Mucosa of gallbladder (tissue), 1 donor: ENCODE data around the gene CREB3L2. TPM values are rescaled to one million over a fixed set of nuclear protein-coding genes. Genes with fewer than 3 reads are reported as not detected.

Experiments used
- DNase-seq: peaks from one replicate; pipeline ENCODE4 v3.0.0-alpha.2; 2020; ENCODE audit warnings: low spot score
- total RNA-seq: library from RNA; stranded (reverse); gene quantifications from one replicate; pipeline ENCODE4 v1.2.1, GENCODE V29; 2021
- donor health status: DM: no; HTN: no; CAD: no.

The CREB3L2 gene
- total RNA-seq, 1 donor from 2014 or later: 80.3 TPM

DNA sequence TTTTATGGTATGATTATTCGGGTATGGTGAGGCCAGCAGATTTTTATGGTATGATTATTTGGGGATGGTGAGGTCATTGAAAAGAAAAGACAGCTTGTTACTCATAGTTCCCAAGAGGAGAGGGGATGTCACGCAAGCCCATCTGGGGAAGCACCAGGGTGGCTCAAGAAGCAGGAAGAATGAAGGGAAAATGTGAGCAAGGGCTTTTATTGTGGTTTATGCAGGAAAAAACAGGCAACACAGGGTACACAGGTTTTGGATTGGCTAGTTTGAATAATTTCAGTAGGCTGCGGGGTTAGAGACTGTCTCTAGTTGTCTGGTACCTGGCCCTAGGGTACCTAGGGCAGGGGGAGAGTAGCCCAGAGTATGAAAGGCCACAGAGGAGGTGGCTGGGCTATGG is 128.4 kb downstream of the CREB3L2 start:
- no peak for DNase-seq

DNA sequence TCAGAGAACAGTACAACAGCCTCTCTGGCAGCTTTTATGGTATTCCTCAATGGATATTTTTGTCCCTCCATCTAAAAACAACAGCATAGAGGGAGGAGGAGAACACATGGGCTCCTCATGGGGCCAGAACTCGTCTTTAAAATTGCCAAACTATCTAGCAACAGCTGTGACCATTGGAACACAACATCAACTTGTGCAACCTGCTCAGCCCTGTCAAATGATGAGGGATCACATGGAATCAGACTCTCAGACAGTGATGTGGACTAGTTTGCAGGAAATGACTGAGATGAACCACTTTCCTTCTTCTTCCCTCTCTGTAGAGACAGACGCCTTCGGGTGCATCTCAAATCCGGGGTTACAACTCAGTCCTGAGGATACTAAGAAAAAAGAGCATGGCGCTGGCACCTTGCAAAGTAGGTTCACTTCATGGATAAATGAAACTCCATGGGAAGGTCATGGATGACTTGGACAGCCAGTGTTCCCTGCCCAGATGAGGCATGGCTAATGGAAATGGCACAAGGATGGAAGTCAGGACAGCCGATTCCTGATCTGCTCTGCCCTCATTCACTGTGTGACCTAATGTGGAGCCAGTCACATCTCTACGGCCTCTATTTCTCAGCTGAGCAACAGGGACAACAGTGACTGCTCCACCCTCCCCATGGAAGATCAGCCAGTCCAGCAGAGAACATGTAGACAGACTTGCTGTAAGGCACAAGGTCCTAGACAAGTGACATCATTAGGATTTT is 130.5 kb downstream of the CREB3L2 start:
- DNase-seq: no peak

DNA sequence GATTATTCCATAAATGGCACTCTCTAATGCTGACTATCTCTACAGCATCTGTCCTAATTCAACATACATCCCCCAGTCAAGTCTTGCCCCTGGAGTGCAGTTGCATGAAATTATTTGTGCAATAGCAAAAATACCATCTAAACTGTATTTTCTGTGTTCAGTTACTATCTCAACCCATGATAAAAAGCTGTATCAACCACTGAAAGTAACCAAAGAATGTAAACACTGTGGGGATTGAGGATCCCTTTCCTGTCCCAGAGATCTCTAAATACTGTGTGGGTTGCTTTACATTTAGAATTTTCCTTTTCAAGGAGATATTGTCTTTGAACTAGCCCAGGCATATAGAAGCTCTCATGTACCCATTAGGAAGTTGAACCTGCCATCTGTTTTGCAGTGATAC is 131.2 kb downstream of the CREB3L2 start:
- DNase-seq: no peak

DNA sequence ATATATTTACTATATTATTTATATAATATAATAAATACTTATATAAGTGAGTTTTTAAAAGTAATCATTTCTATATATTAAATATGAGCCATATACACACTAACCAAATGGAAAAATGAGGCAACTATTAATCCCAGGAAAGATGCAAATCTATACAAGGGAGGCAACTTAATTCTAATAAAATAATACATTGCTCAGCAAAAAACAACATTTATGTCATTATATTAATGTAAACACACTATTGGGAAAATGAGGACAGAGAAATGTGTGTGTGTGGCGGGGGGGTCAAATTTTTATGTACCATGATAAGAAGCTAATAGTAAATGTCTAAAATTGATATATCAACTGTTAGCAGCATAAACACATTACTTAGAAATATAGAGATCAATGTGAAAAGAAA is 131.8 kb downstream of the CREB3L2 start:
- DNase-seq: no peak

DNA sequence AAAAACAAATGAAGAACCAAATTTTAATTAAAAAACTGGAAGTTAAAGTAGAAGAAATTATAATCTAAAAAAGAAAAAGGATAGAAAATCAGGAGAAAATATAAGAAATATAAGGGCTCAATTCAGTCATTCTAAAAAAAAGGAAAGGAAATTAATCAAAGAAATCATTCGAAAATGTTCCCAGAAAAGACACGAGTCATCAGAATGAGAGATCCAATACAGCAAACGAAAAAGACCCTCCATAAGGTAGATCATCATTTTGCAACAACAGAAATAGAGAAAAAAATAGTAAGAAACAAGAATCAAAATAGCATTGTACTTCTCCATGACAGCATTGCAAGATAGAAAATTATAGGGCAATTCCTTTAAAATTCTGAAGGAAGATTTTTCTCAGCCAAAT is 132.6 kb downstream of the CREB3L2 start:
- no peak for DNase-seq

DNA sequence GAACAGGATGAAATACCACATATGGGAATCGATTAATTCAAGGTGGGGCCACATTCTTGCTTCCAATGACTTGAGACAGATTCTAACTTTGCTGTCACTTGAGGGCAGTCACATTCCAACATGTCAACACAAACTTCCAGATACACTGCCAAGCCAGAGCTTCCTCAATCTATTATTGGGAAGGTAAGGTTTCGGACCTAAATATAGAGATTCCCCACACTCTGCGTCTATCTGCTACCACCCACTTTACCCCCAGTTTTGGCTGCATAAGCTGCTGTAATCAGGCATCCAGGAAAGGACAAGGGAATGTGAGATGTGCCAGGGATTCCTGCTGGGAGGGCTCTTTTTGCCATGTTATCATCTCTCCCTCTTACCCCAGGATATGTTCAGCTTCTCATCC is 134.6 kb downstream of the CREB3L2 start:
- DNase-seq: no peak

DNA sequence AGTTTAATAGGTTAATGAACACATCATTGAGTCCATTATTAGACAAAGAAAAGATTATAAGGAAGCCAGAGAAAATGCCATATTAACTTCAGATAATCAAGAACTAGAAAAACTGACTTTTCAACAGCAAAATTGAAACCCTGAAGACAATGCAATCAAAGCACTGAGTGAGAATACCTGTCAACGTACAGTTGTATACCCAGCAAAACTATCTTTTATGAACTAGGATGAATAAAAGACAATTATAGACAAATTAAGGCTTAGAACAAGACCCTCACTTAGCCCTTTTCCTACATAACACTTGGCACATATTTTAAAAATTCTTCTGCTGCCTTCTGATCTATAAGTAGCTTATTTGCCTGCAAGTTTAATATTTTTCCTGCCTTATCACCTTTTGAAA is 136.1 kb downstream of the CREB3L2 start:
- DNase-seq: no peak

DNA sequence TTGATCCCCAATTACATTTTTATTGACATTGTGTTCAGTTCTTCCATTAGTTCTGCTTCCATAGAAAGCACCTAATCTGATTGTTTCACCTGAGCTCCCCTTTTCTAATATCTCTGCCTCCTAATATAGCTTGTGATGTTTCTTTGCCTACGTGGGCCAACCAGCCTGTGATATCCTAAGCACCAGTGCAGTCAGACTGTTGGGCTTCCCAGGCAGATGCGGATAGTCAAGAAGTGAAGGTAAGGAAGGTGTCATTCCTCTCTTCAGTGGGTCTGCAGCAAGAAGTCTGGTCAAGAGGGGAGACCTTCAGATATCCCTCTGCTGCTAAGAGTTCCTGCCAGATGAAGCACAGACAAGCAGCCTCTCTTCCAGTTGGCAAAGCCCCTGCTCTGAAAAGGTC is 138.9 kb downstream of the CREB3L2 start:
- no peak for DNase-seq

DNA sequence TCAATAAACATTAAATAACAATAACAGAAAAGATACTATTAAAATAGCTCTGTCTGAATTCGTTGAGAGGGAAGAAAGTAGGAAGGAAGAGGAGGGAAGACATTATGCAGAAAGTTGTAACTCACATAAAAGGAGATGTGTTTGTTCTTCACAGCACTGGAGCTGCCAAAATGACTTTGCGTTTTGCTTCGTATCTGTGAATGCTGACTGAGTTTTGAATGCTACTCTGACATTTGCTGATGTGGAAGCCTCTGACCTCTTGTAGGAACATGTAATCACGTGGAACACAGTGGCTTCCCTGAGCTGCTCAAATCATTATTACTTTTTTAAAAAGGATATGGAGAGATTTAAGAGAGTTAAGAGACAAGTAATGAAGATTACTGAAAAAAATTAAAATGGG is 139.5 kb downstream of the CREB3L2 start:
- DNase-seq: no peak

DNA sequence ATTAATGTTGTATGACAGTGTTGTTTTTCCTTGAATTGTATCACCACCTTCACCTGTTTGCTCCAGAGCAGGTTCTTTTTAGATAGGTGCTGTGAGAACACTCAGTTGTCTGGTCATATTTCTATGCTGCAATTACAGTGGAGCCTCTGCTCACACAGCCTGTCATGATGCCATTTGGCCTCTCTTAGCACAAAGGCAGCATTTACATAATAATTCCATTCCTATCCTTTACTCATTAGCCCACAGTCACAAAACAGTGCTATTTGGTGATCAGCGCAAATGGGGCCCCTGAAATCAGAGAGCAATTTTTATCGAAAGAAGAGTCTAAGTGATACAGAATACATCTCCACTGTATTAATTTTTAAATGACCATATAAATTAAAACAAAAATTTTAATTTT is 141.3 kb downstream of the CREB3L2 start:
- DNase-seq: no peak

DNA sequence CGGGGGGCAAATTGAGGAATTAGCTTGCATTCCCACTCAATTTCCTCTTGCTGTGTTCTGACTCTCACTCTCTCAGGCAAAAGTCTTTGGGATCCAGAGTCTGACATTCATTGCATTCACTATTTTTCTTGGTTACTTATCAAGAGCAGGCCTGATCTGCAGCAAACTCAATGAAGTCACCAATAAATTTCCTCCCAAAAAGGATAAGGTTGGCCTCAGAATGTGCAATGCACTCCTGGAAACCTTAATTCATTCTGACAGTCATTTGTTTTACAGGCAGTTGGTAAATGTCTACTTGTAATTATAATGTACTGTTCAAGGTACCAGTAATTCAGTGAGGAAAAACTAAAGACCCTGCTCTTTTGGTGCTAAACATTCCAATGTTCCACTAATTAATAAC is 148.8 kb downstream of the CREB3L2 start:
- no peak for DNase-seq

DNA sequence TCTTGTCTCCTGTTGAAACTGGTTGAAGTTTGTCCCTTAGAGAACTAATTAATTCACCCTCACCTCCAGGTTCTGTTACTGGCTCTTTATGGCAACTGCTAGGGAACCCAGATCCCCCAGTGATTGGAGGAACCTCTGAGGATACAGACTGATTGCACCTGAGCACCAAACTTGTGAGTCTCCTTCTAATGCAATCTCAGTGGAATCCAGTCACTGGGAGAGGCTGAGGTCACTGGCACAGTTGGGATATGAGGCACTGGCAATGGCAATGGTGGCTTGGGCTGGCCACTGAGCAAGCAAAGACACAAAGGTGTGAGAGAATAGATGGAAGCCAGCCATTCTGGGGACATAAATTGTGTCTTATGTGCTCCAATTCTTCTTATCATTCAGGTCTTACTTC is 149.8 kb downstream of the CREB3L2 start:
- no peak for DNase-seq

DNA sequence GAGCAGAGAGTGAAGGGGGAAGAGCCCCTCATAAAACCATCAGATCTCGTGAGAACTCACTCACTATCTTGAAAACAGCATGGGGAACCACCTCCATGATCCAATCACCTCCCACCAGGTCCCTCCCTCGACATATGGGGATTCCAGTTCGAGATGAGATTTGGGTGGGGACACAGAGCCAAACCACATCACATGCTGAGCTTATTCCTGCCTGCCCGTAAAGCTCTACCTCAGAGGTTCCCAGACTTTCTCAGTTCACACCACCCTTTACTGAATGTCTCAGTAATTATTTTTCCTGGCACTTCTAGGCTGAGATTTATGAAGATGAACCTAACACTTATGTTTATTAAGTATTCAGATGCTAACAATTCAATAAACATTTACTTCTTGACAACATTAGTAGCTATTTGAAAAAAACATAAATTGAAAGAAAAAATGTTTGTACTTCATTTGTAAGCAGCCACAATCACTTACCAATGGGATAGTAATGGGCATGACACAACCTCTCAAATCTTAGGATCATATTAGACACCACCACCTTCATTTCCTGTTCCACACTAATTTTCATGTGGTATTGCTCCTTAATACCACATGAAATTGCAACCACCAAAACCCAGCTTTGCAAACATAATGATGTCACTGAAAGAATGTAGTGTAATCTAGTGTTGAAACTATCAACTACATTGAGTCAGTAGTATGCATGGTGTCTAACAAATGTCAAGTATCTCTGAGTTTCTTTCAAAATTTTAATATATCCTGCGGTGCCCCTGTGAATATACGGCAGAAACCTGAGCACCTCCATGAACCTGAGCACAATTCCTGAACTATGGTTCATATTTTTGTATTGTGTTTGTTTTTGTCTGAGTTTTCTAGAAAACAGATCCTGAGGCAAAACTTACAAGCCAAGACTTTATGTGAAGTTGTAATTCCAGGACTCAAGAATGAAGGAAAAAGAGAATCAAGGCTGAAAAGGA is 150.6 kb downstream of the CREB3L2 start:
- DNase-seq: no peak

DNA sequence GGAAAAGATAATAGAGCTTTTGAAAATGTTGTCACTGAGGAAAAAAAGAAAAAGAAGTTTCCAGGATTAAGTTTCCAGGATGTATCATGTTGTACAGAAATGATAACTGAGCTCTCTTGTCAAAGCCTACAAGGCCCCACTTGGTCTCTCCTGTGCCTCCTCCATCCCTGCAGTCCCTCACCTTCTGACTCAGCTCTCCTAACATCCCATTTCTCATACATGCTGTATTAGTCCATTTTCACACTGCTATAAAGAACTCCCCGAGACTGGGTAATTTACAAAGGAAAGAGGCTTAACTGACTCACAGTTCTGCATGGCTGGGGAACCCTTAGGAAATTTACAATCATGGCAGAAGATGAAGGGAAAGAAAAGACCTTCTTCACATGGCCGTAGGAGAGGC is 151.3 kb downstream of the CREB3L2 start:
- no peak for DNase-seq

DNA sequence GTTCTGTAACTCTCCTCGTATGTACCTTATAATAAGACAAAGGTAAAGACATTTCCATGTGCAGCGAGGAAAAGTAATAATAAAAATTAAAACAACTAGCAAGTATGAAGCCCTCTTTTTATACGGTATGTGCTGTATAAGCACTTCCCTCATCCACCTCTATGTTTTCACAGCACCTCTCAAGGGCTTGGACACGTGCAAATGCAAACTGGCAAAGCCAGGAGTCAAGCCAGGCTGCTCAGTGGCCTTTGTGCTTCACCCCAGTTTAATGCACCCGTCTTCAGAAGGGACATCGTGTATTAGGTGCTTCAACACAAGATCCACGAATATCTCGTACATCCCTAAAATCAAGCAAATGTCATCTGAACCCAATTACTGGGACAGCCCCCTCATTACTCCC is 153.8 kb downstream of the CREB3L2 start:
- DNase-seq: no peak

DNA sequence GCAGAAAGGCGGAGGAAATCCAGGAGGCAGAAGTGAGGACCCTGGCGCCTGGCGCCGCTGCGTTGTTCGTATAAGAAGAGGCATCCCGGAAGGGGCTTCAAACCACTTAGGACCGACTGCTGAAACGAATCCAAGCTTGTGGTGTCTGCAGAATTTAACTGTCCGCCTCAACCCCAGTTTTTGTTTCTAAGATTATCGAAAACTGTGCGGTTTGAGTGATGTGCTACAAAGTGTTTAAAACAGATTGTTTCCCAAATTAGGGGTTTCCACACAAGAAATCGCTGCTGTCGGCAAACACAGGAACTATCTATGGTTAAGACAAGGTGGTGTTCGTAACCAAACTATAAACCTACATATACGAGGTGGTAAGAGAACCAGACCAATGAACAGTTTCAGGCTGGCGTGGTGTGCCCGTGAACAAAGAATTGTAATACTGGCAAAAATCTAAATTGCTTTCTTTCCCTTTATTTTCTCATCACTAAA is 154.3 kb downstream of the CREB3L2 start:
- DNase-seq: no peak

DNA sequence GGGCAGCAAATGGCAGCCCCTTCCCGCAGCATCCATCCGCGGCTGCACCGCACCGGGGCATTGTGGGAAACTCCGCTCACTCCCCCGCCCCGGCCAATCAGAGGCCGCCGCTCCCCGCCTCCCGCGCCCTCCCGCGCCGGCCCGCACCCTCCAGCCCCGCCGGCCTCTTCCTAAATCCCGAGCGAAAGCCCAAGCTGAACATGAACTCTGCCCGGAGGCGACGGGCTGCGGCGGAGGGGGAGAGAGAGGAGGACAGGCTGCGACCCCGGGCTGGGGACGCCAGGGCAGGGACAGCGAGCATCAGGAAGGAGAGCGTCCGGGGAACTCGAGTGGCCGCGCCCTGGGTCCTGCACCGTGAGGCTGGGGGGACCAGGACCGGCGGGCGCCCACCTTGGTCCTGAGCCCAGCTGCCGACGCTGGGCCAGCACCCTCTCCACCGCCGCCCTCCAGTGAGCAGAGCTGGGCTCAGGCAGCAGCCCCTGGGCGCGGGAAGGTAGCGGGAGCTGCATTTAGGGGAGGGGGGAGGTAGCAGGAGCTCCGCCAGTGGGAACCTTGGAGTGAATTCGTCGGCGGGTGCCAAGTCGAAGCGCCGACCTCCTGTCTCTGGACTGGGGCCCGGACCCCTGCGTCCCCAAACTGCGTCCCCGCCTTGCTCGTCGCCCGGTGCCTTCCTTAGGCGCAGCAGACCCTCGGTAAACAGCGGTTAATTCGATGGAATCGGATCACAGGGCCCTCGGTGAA is 154.9 kb downstream of the CREB3L2 start, which contains the start of gene DGKI:
Gene DGKI, minus strand, starts transcription at position 148 of the 741 bp plus-strand sequence.
- no peak for DNase-seq

DNA sequence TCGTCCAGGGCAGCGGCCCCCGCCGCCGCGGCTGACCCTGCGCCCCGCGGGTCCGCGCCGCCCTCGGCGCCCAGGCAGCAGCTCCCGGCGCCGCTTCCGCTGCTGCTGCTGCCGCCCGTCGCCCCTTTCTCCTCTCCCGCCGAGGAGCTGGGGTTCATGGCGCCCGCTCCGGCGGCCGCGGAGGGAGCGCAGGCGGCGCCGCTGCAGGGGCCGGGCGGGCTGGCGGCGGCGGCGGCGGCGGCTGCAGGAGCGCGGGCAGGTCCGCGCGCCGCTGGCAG is 155.4 kb downstream of the CREB3L2 start:
- no peak for DNase-seq

DNA sequence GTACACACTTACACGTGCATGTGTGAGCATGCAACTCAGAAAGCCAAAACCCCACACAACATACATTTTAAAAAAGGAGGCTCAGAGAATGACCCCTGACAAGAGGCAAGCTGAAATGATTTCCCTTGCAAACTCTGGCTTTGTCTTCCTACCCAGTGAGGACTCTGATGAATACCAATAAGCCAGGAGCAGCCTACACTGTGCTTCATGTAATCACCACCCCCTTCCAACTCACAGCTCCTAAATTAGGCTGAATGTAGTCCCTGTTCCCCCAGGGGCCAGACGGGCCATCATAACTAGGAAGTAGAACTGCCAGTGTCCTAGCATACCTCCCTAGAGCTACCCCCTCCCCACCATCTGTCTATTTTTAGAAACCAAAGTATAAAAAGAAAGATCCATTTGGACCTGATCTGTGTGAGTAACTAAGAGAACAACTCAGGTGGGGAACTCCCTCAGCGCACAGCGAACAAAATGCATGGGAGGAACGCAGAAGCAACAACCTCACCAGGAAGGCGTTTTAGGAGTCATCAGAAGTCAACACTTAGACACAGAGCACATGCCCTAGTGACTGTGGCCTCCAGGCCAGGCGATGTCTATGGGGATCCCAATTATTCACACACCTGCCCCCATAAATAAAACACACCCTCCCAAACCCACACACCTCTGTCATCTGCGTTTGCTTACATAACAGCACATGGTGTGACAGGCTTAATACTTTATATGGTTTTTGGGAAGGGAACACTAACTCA is 157.0 kb downstream of the CREB3L2 start:
- no peak for DNase-seq

DNA sequence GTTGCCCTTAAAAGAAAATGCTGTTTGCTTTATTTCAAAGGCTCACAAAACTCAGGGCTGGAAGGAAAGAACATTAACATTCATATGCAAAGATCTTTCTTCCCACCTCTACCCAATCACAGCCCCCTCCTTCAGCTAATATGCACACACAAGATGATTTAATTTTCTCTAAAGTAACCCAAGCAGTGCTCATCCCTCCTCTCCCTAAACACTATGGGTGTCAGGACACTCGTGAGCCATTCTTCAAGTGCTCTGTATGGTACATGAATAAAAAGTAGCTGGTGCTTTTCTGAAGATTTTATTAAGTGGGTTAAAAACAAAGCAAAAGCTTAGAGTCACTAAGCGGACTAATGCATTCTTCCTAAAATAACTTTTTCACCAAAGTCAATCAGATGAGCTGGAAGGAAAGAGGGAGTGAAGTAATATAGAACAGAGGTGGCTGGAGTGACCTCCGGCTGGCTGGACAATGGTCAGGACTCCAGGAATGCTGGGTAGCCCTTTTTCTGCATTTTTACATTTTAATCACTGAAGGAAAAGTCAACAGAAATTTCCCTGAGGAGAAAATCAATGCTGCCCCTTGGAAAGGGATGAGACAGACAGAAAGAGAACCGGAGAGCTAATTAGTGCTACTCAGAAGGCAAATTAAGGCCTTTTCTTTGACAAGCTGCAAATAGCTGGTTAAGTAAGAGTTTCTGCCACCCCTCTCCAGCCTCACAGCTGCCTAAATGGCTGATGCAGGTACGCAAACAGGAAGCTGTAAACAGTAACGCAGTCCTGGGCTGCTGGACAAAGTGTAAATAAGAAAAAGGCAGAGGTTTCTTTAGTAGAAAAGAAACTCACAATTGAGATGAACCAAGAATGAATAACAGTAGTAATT is 161.7 kb downstream of the CREB3L2 start:
- no peak for DNase-seq
